ENCODE measurements around the gene GHR. TPM values are rescaled to one million over a fixed set of nuclear protein-coding genes. Genes with fewer than 3 reads are reported as not detected.

GHR gene
- total and polyA plus RNA-seq, 2 donors from 2014 or later = 3.7 to 6.5 TPM

DNA sequence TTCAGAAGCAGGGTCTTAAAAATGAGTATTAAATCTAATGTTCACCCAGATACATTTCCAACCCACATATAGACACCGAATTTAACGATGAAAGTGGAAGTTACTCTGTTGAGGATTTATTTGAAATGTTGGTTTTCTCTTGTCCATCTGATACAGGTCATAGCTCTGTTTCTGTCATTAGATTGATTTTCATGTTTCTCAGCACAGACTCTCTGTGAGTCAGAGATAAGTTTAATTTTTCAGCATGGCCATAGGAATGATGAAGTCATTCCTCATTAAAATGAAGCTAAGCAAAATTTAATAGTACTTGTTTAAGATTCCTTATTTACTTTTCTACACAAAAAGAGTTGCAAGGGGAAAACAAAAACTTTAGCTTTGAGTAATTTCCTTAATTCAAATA lies 38.8 kb downstream of the GHR start:
- DNase-seq = no peak
- Histone ChIP-seq H3K4me3 (ENCODE audit: low read length in 3 of 3) (no peak overlapping the region), H3K27ac (ENCODE audit: low read depth in 2 of 2, low read length in 2 of 2) (no peak overlapping the region), H3K9me3 (ENCODE audit: control insufficient read depth in 2 of 3, insufficient read depth in 1 of 3, low read length in 3 of 3) (no peaks in the 10 kb centered on the region), H3K9ac (ENCODE audit: low read length in 3 of 3) (no peak overlapping the region), H3K27me3 (ENCODE audit: control insufficient read depth, insufficient read depth, low read length) (no peaks in the 10 kb centered on the region), H3K36me3 (ENCODE audit: control insufficient read depth in 2 of 3, insufficient read depth in 3 of 3, low read length in 3 of 3) (no peaks in the 10 kb centered on the region), H3K4me1 (ENCODE audit: control insufficient read depth in 2 of 3, insufficient read depth in 2 of 3, low read depth in 1 of 3, low read length in 3 of 3) (peaks cover 0 to 12% (median 0%) of the 10 kb centered on the region in 3 donors)
- TF ChIP-seq, protein P1, sequence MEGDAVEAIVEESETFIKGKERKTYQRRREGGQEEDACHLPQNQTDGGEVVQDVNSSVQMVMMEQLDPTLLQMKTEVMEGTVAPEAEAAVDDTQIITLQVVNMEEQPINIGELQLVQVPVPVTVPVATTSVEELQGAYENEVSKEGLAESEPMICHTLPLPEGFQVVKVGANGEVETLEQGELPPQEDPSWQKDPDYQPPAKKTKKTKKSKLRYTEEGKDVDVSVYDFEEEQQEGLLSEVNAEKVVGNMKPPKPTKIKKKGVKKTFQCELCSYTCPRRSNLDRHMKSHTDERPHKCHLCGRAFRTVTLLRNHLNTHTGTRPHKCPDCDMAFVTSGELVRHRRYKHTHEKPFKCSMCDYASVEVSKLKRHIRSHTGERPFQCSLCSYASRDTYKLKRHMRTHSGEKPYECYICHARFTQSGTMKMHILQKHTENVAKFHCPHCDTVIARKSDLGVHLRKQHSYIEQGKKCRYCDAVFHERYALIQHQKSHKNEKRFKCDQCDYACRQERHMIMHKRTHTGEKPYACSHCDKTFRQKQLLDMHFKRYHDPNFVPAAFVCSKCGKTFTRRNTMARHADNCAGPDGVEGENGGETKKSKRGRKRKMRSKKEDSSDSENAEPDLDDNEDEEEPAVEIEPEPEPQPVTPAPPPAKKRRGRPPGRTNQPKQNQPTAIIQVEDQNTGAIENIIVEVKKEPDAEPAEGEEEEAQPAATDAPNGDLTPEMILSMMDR (IDR thresholded peaks at IDR 0.05; ENCODE audit: borderline replicate concordance, extremely low read depth, insufficient read depth) = no peak
- intact Hi-C loops (cut with DNase I) = no loop called here
- no peak for FAIRE-seq

DNA sequence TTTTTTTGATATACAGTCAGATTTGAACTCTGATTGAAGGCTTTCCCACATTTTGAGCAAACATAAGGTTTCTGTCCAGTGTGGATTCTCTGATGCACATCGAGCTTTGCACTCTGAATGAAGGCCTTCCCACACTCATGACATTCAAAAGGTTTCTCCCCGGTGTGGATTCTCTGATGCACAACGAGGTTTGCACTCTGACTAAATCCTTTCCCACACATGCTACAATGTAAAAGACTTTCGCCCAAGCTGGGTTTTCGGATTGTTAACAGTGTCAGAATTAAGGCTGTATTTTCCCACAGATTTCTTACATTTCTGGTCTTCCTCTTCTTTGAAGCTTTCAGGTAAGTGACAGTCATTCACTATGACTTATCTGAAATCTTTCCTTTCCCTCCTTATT lies 44.3 kb downstream of the GHR start:
- Histone ChIP-seq H3K4me1 (ENCODE audit: control insufficient read depth in 2 of 3, insufficient read depth in 2 of 3, low read depth in 1 of 3, low read length in 3 of 3) (no peaks in the 10 kb centered on the region), H3K36me3 (ENCODE audit: control insufficient read depth in 2 of 3, insufficient read depth in 3 of 3, low read length in 3 of 3) (peaks cover 0 to 2% (median 0%) of the 10 kb centered on the region in 3 donors), H3K27me3 (ENCODE audit: control insufficient read depth, insufficient read depth, low read length) (no peaks in the 10 kb centered on the region), H3K9me3 (ENCODE audit: control insufficient read depth in 2 of 3, insufficient read depth in 1 of 3, low read length in 3 of 3) (no peaks in the 10 kb centered on the region), H3K9ac (ENCODE audit: low read length in 3 of 3) (no peak overlapping the region), H3K4me3 (ENCODE audit: low read length in 3 of 3) (no peak overlapping the region), H3K27ac (ENCODE audit: low read depth in 2 of 2, low read length in 2 of 2) (no peak overlapping the region)
- FAIRE-seq = no peak
- intact Hi-C loops (cut with DNase I) = no loop called here
- TF ChIP-seq, protein P1 (IDR thresholded peaks at IDR 0.05; ENCODE audit: borderline replicate concordance, extremely low read depth, insufficient read depth) = no peak
- DNase-seq = no peak

DNA sequence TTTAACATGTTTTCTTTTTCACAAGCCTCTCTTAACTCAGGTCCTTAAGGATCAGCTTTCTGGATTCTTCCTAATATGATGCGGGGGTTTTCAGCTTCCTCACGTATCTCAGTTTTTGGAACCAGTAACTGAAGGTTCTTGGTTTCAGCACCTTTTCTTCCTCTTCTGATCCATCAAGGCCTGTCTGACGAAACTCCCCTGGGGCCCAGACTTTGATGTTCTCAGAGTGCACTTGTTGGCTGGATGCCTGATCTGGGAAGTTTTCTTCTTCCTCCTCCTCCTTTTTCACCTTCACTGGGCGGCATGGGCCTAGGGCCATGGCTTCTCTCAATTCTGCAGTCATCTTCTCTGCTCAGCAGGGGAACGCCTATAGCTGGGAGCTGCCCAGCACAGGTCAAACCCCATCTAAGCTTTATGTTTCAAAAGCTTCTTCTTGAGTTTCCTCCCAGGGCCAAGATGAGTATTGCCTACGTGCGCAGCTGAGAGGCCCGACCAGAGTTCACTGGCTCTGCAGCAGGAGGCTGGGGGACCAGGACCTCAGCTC lies 44.8 kb downstream of the GHR start:
- TF ChIP-seq, protein P1 (IDR thresholded peaks at IDR 0.05; ENCODE audit: borderline replicate concordance, extremely low read depth, insufficient read depth) = no peak
- DNase-seq (no peak), FAIRE-seq (no peak)
- H3K36me3 ChIP-seq (ENCODE audit: control insufficient read depth in 2 of 3, insufficient read depth in 3 of 3, low read length in 3 of 3) = peaks cover 0 to 2% (median 0%) of the 10 kb centered on the region in 3 donors
- no peaks in the 10 kb centered on the region for H3K9me3 ChIP-seq (ENCODE audit: control insufficient read depth in 2 of 3, insufficient read depth in 1 of 3, low read length in 3 of 3)
- intact Hi-C loops (cut with DNase I) = no loop called here
- H3K27me3 ChIP-seq (ENCODE audit: control insufficient read depth, insufficient read depth, low read length) = no peaks in the 10 kb centered on the region
- no peaks in the 10 kb centered on the region for H3K4me1 ChIP-seq (ENCODE audit: control insufficient read depth in 2 of 3, insufficient read depth in 2 of 3, low read depth in 1 of 3, low read length in 3 of 3)
- no peak overlapping the region for H3K9ac ChIP-seq (ENCODE audit: low read length in 3 of 3)
- H3K4me3 ChIP-seq (ENCODE audit: low read length in 3 of 3) = no peak overlapping the region
- H3K27ac ChIP-seq (ENCODE audit: low read depth in 2 of 2, low read length in 2 of 2) = no peak overlapping the region
